Measurements from ENCODE around the gene PSMD14. TPM values are rescaled to one million over a fixed set of nuclear protein-coding genes. Genes with fewer than 3 reads are reported as not detected.

The PSMD14 gene
- total RNA-seq, 6 donors from 2014 or later, result 18.9 to 56.2 (median 34.8) TPM

DNA sequence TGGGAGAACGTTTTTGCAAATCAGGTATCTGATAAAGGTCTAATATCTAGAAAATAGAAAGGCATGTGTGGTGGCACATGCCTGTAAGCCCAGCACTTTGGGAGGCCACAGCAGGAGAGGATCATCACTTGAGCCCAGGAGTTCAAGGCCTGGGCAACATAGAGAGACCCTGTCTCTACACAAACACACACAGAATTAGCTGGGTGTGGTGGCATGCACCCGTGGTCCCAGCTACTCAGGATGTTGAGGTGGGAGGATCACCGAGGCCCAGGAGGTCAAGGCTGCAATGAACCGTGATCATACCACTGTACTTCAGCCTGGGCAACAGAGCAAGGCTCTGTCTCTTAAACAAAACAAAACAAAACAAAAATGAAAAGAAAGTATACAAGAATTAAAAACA, 94.1 kb downstream of the PSMD14 start:
- DNase-seq, result no peak
- H3K27me3 ChIP-seq, result no peaks in the 10 kb centered on the region
- peaks cover 0 to 21% (median 2%) of the 10 kb centered on the region in 4 donors for H3K36me3 ChIP-seq
- no peaks in the 10 kb centered on the region for H3K4me1 ChIP-seq
- TF ChIP-seq POLR2AphosphoS5 (IDR thresholded peaks at IDR 0.05) (no peak), EP300 (IDR thresholded peaks at IDR 0.05) (no peak), CTCF (IDR thresholded peaks at IDR 0.05) (no peak), POLR2A (IDR thresholded peaks at IDR 0.05) (no peak)
- no peak overlapping the region for H3K4me3 ChIP-seq
- no peak overlapping the region for H3K27ac ChIP-seq
- 90 to 94% methylated on average over 4 of the region's 4 CpGs for WGBS, 2 donors
- ATAC-seq (ENCODE audit: low FRiP score in 2 of 2), result no peak
- no peaks in the 10 kb centered on the region for H3K9me3 ChIP-seq

GRCh38 chr2:161406316-161406715, 98.1 kb downstream of the PSMD14 start:
- Histone ChIP-seq H3K9me3 (no peaks in the 10 kb centered on the region), H3K27ac (no peak overlapping the region), H3K4me3 (no peak overlapping the region), H3K36me3 (peaks cover 0 to 22% (median under 1%) of the 10 kb centered on the region in 4 donors), H3K27me3 (no peaks in the 10 kb centered on the region), H3K4me1 (no peaks in the 10 kb centered on the region)
- WGBS, 2 donors, result 86 to 94% methylated on average over 5 of the region's 5 CpGs
- ATAC-seq (ENCODE audit: low FRiP score in 2 of 2) (no peak), DNase-seq (no peak)
- TF ChIP-seq CTCF (IDR thresholded peaks at IDR 0.05) (no peak), POLR2AphosphoS5 (IDR thresholded peaks at IDR 0.05) (no peak), POLR2A (IDR thresholded peaks at IDR 0.05) (no peak), EP300 (IDR thresholded peaks at IDR 0.05) (no peak)

DNA sequence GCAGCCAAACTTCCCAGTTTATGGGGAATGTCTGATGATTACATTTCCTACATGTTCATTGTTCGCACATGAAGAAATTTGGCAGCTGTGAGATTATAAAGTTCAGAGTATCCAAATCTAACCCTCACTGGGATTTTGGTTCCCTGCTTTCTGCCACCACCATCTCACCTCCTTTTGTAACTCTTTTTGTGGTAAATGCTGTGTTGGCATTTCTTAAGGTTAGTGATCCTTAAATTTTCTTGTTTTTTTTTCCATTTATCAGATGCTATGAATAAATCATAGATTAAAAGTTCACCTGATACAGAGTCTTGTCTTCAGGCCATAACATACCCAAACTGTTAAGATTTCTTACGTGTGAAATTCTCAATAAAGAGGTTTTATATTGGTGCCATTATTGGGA, 99.4 kb downstream of the PSMD14 start:
- DNase-seq (no peak), ATAC-seq (ENCODE audit: low FRiP score in 2 of 2) (no peak)
- Histone ChIP-seq H3K36me3 (peaks cover 0 to 16% (median 0%) of the 10 kb centered on the region in 4 donors), H3K27ac (no peak overlapping the region), H3K27me3 (no peaks in the 10 kb centered on the region), H3K4me3 (no peak overlapping the region), H3K4me1 (no peaks in the 10 kb centered on the region), H3K9me3 (no peaks in the 10 kb centered on the region)
- TF ChIP-seq CTCF (IDR thresholded peaks at IDR 0.05), result no peak
- no peak for TF ChIP-seq EP300 (IDR thresholded peaks at IDR 0.05)
- no peak for TF ChIP-seq POLR2AphosphoS5 (IDR thresholded peaks at IDR 0.05)
- 97 to 100% methylated on average over 2 of the region's 2 CpGs for WGBS, 2 donors

DNA sequence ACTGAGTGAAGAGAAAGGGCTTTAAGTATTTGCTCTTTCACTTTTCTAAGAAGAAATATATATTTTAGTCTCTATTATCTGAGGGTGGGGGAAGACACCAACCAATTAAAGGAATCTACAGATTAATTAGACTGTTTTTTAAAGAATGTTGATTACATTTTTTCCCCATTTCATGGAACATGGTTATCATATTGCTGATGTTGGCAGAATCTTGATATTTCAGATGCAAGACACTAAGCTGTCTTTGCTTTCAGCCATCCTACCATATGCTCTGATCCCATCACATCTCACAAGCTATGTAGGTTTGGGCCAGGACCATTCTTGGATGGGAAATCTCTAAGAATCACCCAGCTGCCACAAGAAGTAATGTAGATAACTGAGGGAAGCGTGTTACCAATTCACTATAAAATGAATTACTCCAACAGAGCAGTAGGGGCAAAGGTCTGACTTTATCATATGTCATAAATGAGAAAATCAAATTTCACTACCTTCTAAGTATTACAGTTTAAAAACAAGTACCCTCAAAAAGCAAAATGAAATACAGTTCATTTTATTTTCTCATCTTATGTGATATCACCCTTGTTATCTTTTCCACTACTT, 101.2 kb downstream of the PSMD14 start:
- whole genome bisulfite sequencing, 2 donors, result 96 to 100% methylated on average over 1 of the region's 1 CpG
- Histone ChIP-seq H3K27ac (no peak overlapping the region), H3K27me3 (peaks cover 0 to under 1% (median under 1%) of the 10 kb centered on the region in 4 donors), H3K36me3 (peaks cover 0 to 16% (median 0%) of the 10 kb centered on the region in 4 donors), H3K4me1 (peaks cover 5 to 6% (median 6%) of the 10 kb centered on the region in 4 donors), H3K9me3 (no peaks in the 10 kb centered on the region), H3K4me3 (no peak overlapping the region)
- DNase-seq (no peak), ATAC-seq (ENCODE audit: low FRiP score in 2 of 2) (no peak)
- TF ChIP-seq POLR2AphosphoS5 (IDR thresholded peaks at IDR 0.05), result no peak
- TF ChIP-seq CTCF (IDR thresholded peaks at IDR 0.05), result no peak
- no peak for TF ChIP-seq POLR2A (IDR thresholded peaks at IDR 0.05)
- TF ChIP-seq EP300 (IDR thresholded peaks at IDR 0.05), result no peak

- no peak for TF ChIP-seq CTCF (IDR thresholded peaks at IDR 0.05)
- TF ChIP-seq POLR2A (IDR thresholded peaks at IDR 0.05), result no peak
- no peak for TF ChIP-seq EP300 (IDR thresholded peaks at IDR 0.05)
- TF ChIP-seq POLR2AphosphoS5 (IDR thresholded peaks at IDR 0.05), result no peak
- DNase-seq (no peak), ATAC-seq (ENCODE audit: low FRiP score in 2 of 2) (no peak)
- Histone ChIP-seq H3K27me3 (peaks cover 0 to 25% (median 16%) of the 10 kb centered on the region in 4 donors), H3K4me3 (no peak overlapping the region), H3K4me1 (peaks cover 28 to 36% (median 32%) of the 10 kb centered on the region in 4 donors), H3K27ac (no peak overlapping the region), H3K9me3 (no peaks in the 10 kb centered on the region), H3K36me3 (peaks cover 0 to 16% (median 0%) of the 10 kb centered on the region in 4 donors)
Observed at GRCh38 chr2:161412346-161412745, 104.1 kb downstream of the PSMD14 start.

All from upper lobe of left lung (tissue), 6 donors.